ENCODE data around the gene RELL1. TPM values are rescaled to one million over a fixed set of nuclear protein-coding genes. Genes with fewer than 3 reads are reported as not detected.

The RELL1 gene
- polyA plus RNA-seq, 1 of the 3 experiments (the other 2 are of a cell fraction), result 4.5 TPM

- ChIA-PET POLR2A (no interaction called here), CTCF (no interaction called here)
- no peak overlapping the region for H2AFZ ChIP-seq (ENCODE audit: low read depth)
- H4K20me1 ChIP-seq (ENCODE audit: insufficient read depth), result no peaks in the 10 kb centered on the region
- peaks cover 9% of the 10 kb centered on the region for H3F3A ChIP-seq (replicated peaks; ENCODE audit: insufficient read depth)
- H3K27me3 ChIP-seq (ENCODE audit: insufficient read depth), result no peaks in the 10 kb centered on the region
- H3K36me3 ChIP-seq (replicated peaks in 1 of 2; ENCODE audit: control insufficient read depth in 1 of 2, insufficient read depth in 2 of 2, low read length in 1 of 2), result peaks cover 0 to 4% of the 10 kb centered on the region in 2 experiments
- no peaks in the 10 kb centered on the region for H3K9me3 ChIP-seq
- TF ChIP-seq JUND (IDR thresholded peaks at IDR 0.05) (no peak), ZBTB33 (IDR thresholded peaks at IDR 0.05; ENCODE audit: borderline replicate concordance, low read depth) (no peak), RFX5 (IDR thresholded peaks at IDR 0.05; ENCODE audit: low read length) (no peak), TAF1 (IDR thresholded peaks at IDR 0.05; ENCODE audit: borderline replicate concordance, low read depth, low read length) (no peak), SMC3 (IDR thresholded peaks at IDR 0.05; ENCODE audit: low read depth, low read length) (no peak)
- H3K4me3 ChIP-seq (ENCODE audit: low read depth in 2 of 2, low read length in 1 of 2), result no peak overlapping the region
- H3K9ac ChIP-seq, result no peak overlapping the region
- H3K79me2 ChIP-seq (ENCODE audit: insufficient read depth), result no peaks in the 10 kb centered on the region
- 85% methylated on average over 4 of the region's 4 CpGs for WGBS (ENCODE audit: low lambda C conversion rate)
- no peak overlapping the region for H3K4me2 ChIP-seq
- no peak overlapping the region for H3K27ac ChIP-seq (ENCODE audit: low read depth in 2 of 2, low read length in 1 of 2)
- no peak for DNase-seq
- H3K9me2 ChIP-seq, result no peaks in the 10 kb centered on the region
- no peaks in the 10 kb centered on the region; a peak in 1 of 4 replicates for H3K4me1 ChIP-seq (ENCODE audit: control insufficient read depth in 1 of 2, insufficient read depth in 2 of 2, low read depth in 1 of 2, low read length in 1 of 2)
These were observed 46.5 kb downstream of the RELL1 start for GRCh38 chr4:37639551-37640285.

- CTCF ChIA-PET, result interaction anchor here (1.1 kb wide), 1 partner anchor 25 kb away, joined by 3 read pairs; no protein-coding TSS in a partner anchor
- Histone ChIP-seq H3K9me2 (no peaks in the 10 kb centered on the region), H3K9ac (no peak overlapping the region), H3K27ac (ENCODE audit: low read depth in 2 of 2, low read length in 1 of 2) (no peak overlapping the region), H4K20me1 (ENCODE audit: insufficient read depth) (no peaks in the 10 kb centered on the region), H3K27me3 (ENCODE audit: insufficient read depth) (no peaks in the 10 kb centered on the region), H3K79me2 (ENCODE audit: insufficient read depth) (no peaks in the 10 kb centered on the region), H3K4me1 (ENCODE audit: control insufficient read depth in 1 of 2, insufficient read depth in 2 of 2, low read depth in 1 of 2, low read length in 1 of 2) (no peaks in the 10 kb centered on the region), H3K4me3 (ENCODE audit: low read depth in 2 of 2, low read length in 1 of 2) (no peak overlapping the region), H3K36me3 (replicated peaks in 1 of 2; ENCODE audit: control insufficient read depth in 1 of 2, insufficient read depth in 2 of 2, low read length in 1 of 2) (peaks cover 3 to 6% of the 10 kb centered on the region in 2 experiments), H2AFZ (ENCODE audit: low read depth) (no peak overlapping the region), H3F3A (replicated peaks; ENCODE audit: insufficient read depth) (peaks cover 3% of the 10 kb centered on the region), H3K9me3 (no peaks in the 10 kb centered on the region), H3K4me2 (no peak overlapping the region)
- WGBS (ENCODE audit: low lambda C conversion rate), result 90% methylated on average over 6 of the region's 6 CpGs
- POLR2A ChIA-PET, result no interaction called here
- TF ChIP-seq USF1 (IDR thresholded peaks at IDR 0.05; ENCODE audit: borderline replicate concordance, low read depth), result no peak
- TF ChIP-seq JUND (IDR thresholded peaks at IDR 0.05), result no peak
- TF ChIP-seq YY1 (IDR thresholded peaks at IDR 0.05; ENCODE audit: low read depth), result no peak
- TF ChIP-seq NFIC (IDR thresholded peaks at IDR 0.05; ENCODE audit: borderline replicate concordance), result no peak
- no peak for TF ChIP-seq REST (IDR thresholded peaks at IDR 0.05; ENCODE audit: low read depth, low read length)
- TF ChIP-seq FOXM1 (IDR thresholded peaks at IDR 0.05; ENCODE audit: low read depth), result no peak
- TF ChIP-seq MAX (IDR thresholded peaks at IDR 0.05; ENCODE audit: low read depth), result no peak
- TF ChIP-seq POLR2AphosphoS5 (IDR thresholded peaks at IDR 0.05; ENCODE audit: low read depth, low read length), result no peak
- no peak for TF ChIP-seq USF2 (IDR thresholded peaks at IDR 0.05; ENCODE audit: borderline replicate concordance, low read depth, low read length)
- no peak for TF ChIP-seq GATA2 (CRISPR knock-in tag; IDR thresholded peaks at IDR 0.05)
- DNase-seq, result no peak
These were observed 51.0 kb downstream of the RELL1 start for GRCh38 chr4:37635155-37635554.
